HepG2 (cell line): ENCODE measurements around the gene HMCN1. TPM values are rescaled to one million over a fixed set of nuclear protein-coding genes. Genes with fewer than 3 reads are reported as not detected.

ENCODE experiments used
- ATAC-seq: fragments of 200-7000 bp; cut with Tn5 transposase; 3 replicates; pipeline ENCODE4 v1.9.1; 2020; ENCODE audit warnings: mild to moderate bottlenecking, moderate library complexity
- BruUV-seq: library from RNA; stranded (reverse); fragments of 400-500 nt; replicated peaks from 2 replicates; lab custom pipeline; 2021; lab: Mats Ljungman, UMichigan
- CTCF ChIA-PET: fragments of 300-600 bp; formaldehyde crosslinking; extraction: SDS; loops from one replicate; lab custom pipeline; 2021; ENCODE audit warnings: low total read pairs, inconsistent platforms, low intra/inter-chr PET ratio; lab: Yijun Ruan, JAX
- POLR2A ChIA-PET: fragments of 350-600 bp; sonication (Branson Sonifier 250); formaldehyde crosslinking; loops from one replicate; lab custom pipeline; 2020; ENCODE audit warnings: antibody characterized with exemption, inconsistent platforms; lab: Yijun Ruan, JAX
- DNase-seq: peaks from one replicate; pipeline ENCODE4 v3.0.0-alpha.2; 2015; ENCODE audit warnings: low spot score
- FAIRE-seq: peaks from 3 replicates; lab custom pipeline; 2011; peaks lifted over from hg19 to GRCh38; lab: Jason Lieb, UNC
- H2AFZ ChIP-seq: one replicate; pipeline ENCODE4 v1.6.1; 2011; ENCODE audit warnings: low read length, inconsistent platforms
- H3K27ac ChIP-seq: fragments of 300-600 bp; 3 replicates; pipeline ENCODE4 v1.8.0; 2011; ENCODE audit warnings: mixed run types, mild to moderate bottlenecking, mixed read lengths, low read length, inconsistent platforms; ENCODE audit not compliant: insufficient read depth; ENCODE audit errors: extremely low read length
- H3K27me3 ChIP-seq, 2 experiments: fragments of 200-600 bp in 1 of 2; 2 replicates in 1 of 2; 3 replicates in 1 of 2; pipeline versions ENCODE4 v1.6.0 to v1.8.0; 2011; ENCODE audit warnings: low read length in 2 of 2, mild to moderate bottlenecking in 2 of 2, moderate library complexity in 2 of 2, inconsistent platforms in 1 of 2; ENCODE audit not compliant: insufficient read depth in 2 of 2, control insufficient read depth in 1 of 2
- H3K36me3 ChIP-seq, 2 experiments: fragments of 200-600 bp in 1 of 2; replicated peaks in 1 of 2; 2 replicates in 1 of 2; 3 replicates in 1 of 2; pipeline versions ENCODE4 v1.5.1 to v1.8.0; 2011; ENCODE audit warnings: low read length in 2 of 2, inconsistent platforms in 1 of 2; ENCODE audit not compliant: insufficient read depth in 2 of 2, control insufficient read depth in 1 of 2
- H3K4me1 ChIP-seq: 2 replicates; pipeline ENCODE4 v1.5.1; 2012; ENCODE audit warnings: low read length, inconsistent platforms; ENCODE audit not compliant: insufficient read depth
- H3K4me2 ChIP-seq: 2 replicates; pipeline ENCODE4 v1.6.0; 2011; ENCODE audit warnings: low read depth, low read length, inconsistent platforms
- H3K4me3 ChIP-seq, 3 experiments: fragments of 200-600 bp in 1 of 3; sonication (generic), shearing (Covaris generic) in 1 of 3; replicated peaks in 1 of 3; 2 replicates each; pipeline ENCODE4 v1.5.1; 2011 to 2016; ENCODE audit warnings: low read length in 3 of 3, inconsistent platforms in 2 of 3, low read depth in 2 of 3, mild to moderate bottlenecking in 2 of 3, control low read depth in 1 of 3, mixed read lengths in 1 of 3; ENCODE audit not compliant: insufficient read depth in 1 of 3
- H3K79me2 ChIP-seq: one replicate; pipeline ENCODE4 v1.6.1; 2011; ENCODE audit warnings: low read length, inconsistent platforms; ENCODE audit not compliant: insufficient read depth
- H3K9ac ChIP-seq: 2 replicates; pipeline ENCODE4 v1.6.0; 2011; ENCODE audit warnings: mild to moderate bottlenecking, low read depth, low read length, inconsistent platforms; ENCODE audit not compliant: insufficient read depth
- H3K9me3 ChIP-seq: 2 replicates; pipeline ENCODE4 v1.5.1; 2012; ENCODE audit warnings: mild to moderate bottlenecking, low read length
- H4K20me1 ChIP-seq: 2 replicates; pipeline ENCODE4 v1.6.0; 2011; ENCODE audit warnings: inconsistent platforms, mild to moderate bottlenecking, low read length, moderate library complexity; ENCODE audit not compliant: insufficient read depth
- HMGA1 ChIP-seq: sonication (generic); formaldehyde crosslinking; conservative IDR thresholded peaks from 2 replicates; pipeline ENCODE4 v1.4.0; 2020; ENCODE audit warnings: missing genetic modification reagents
- NCOA2 ChIP-seq: sonication (generic); formaldehyde crosslinking; IDR thresholded peaks from 2 replicates; pipeline ENCODE4 v1.8.0; 2022; ENCODE audit warnings: inconsistent platforms
- NFATC3 ChIP-seq: sonication (generic); formaldehyde crosslinking; IDR thresholded peaks from 2 replicates; pipeline ENCODE4 v1.5.1; 2020; ENCODE audit warnings: mild to moderate bottlenecking, missing genetic modification reagents
- RFXANK ChIP-seq: IDR thresholded peaks from 2 replicates; pipeline ENCODE4 v1.6.1; 2016
- TOPORS ChIP-seq: sonication (generic); formaldehyde crosslinking; IDR thresholded peaks from 2 replicates; pipeline ENCODE4 v1.8.0; 2023; ENCODE audit warnings: mild to moderate bottlenecking, missing genetic modification reagents
- TSC22D2 ChIP-seq: sonication (generic); formaldehyde crosslinking; IDR thresholded peaks from 2 replicates; pipeline ENCODE4 v1.5.1; 2020; ENCODE audit warnings: missing genetic modification reagents, mild to moderate bottlenecking, borderline replicate concordance
- ZFP36L1 ChIP-seq: sonication (generic); formaldehyde crosslinking; IDR thresholded peaks from 2 replicates; pipeline ENCODE4 v1.8.0; 2022; ENCODE audit warnings: mild to moderate bottlenecking, missing genetic modification reagents, moderate library complexity
- ZNF12 ChIP-seq: sonication (generic); formaldehyde crosslinking; IDR thresholded peaks from 2 replicates; pipeline ENCODE4 v1.5.0; 2020; ENCODE audit warnings: missing genetic modification reagents
- ZNF230 ChIP-seq: sonication (generic); formaldehyde crosslinking; IDR thresholded peaks from 2 replicates; pipeline ENCODE4 v1.4.0; 2020; ENCODE audit warnings: mild to moderate bottlenecking, missing genetic modification reagents
- ZNF3 ChIP-seq: IDR thresholded peaks from 2 replicates; pipeline ENCODE4 v1.7.0; 2017; ENCODE audit warnings: inconsistent platforms
- ZNF607 ChIP-seq: sonication (generic); formaldehyde crosslinking; IDR thresholded peaks from 2 replicates; pipeline ENCODE4 v1.5.1; 2020; ENCODE audit warnings: missing genetic modification reagents, mild to moderate bottlenecking, borderline replicate concordance
- ZNF850 ChIP-seq: sonication (generic); formaldehyde crosslinking; conservative IDR thresholded peaks from 2 replicates; pipeline ENCODE4 v1.9.0; 2021; ENCODE audit warnings: mild to moderate bottlenecking, missing genetic modification reagents
- ZNF879 ChIP-seq: sonication (generic); formaldehyde crosslinking; IDR thresholded peaks from 2 replicates; pipeline ENCODE4 v1.8.1; 2023; ENCODE audit warnings: missing genetic modification reagents
- WGBS: methylation state at CpG from one replicate; pipeline ENCODE4 v1.1.6; 2017; ENCODE audit warnings: low lambda C conversion rate; 5-methylcytosine and 5-hydroxymethylcytosine counted together
- in situ Hi-C: cut with HindIII; loops from 2 replicates; pipeline ENCODE4 v1.10.0; 2017; ENCODE audit warnings: low pct_unique_long_range_greater_than_20kb; ENCODE audit not compliant: extremely low pct_ligation_motif_present
- intact Hi-C: fragments of 100-400 bp; cut with micrococcal nuclease; formaldehyde crosslinking; loops from one replicate; pipeline ENCODE4 v1.10.0; 2022; ENCODE audit not compliant: unreplicated experiment
- polyA plus RNA-seq, 8 experiments: library from polyadenylated mRNA; depleted of rRNA in 3 of 8; stranded (reverse) in 7 of 8; unstranded in 1 of 8; fragments of >200 nt; fragmentation: Illumina TruSeq in 4 of 8; extraction: Trizol in 4 of 8; gene quantifications; 2 replicates each; pipeline versions ENCODE4 v1.2.1 to v1.2.3, GENCODE V29; 2011 to 2016; ENCODE audit warnings: low read depth in 4 of 8, missing spikeins in 1 of 8, mixed read lengths in 1 of 8; ENCODE audit not compliant: insufficient read depth in 1 of 8
- total RNA-seq, 5 experiments: library from RNA; depleted of rRNA; stranded (reverse); fragments of >200 nt; fragmentation: Illumina TruSeq; extraction: Trizol; gene quantifications; 2 replicates each; pipeline ENCODE4 v1.2.3, GENCODE V29; 2016; ENCODE audit warnings: low read depth in 1 of 5
- TF ChIP-seq, protein P1 (sequence below): sonication (generic); formaldehyde crosslinking; IDR thresholded peaks from 2 replicates; pipeline ENCODE4 v1.9.0; 2021; ENCODE audit warnings: missing genetic modification reagents, borderline replicate concordance
- TF ChIP-seq, protein P2 (sequence below): sonication (generic); formaldehyde crosslinking; IDR thresholded peaks from 2 replicates; pipeline ENCODE4 v1.5.0; 2020; ENCODE audit warnings: missing genetic modification reagents
- TF ChIP-seq, protein P3 (sequence below): sonication (generic); formaldehyde crosslinking; IDR thresholded peaks from 2 replicates; pipeline ENCODE4 v1.8.0; 2022; ENCODE audit warnings: missing genetic modification reagents, mild to moderate bottlenecking, borderline replicate concordance
- TF ChIP-seq, protein P4 (sequence below): sonication (generic); formaldehyde crosslinking; IDR thresholded peaks from 2 replicates; pipeline ENCODE4 v1.5.0; 2020; ENCODE audit warnings: mild to moderate bottlenecking, low read depth, missing genetic modification reagents, borderline replicate concordance
- TF ChIP-seq, protein P5 (sequence below): fragments of 450-650 bp; IDR thresholded peaks from 2 replicates; pipeline ENCODE4 v1.6.1; 2017; ENCODE audit warnings: mild to moderate bottlenecking

HMCN1 gene
- total and polyA plus RNA-seq, 2 of the 13 experiments (the other 11 are each of a cell fraction or from before 2014, with no cell fraction given), result 0.03 TPM; not detected in 1

DNA sequence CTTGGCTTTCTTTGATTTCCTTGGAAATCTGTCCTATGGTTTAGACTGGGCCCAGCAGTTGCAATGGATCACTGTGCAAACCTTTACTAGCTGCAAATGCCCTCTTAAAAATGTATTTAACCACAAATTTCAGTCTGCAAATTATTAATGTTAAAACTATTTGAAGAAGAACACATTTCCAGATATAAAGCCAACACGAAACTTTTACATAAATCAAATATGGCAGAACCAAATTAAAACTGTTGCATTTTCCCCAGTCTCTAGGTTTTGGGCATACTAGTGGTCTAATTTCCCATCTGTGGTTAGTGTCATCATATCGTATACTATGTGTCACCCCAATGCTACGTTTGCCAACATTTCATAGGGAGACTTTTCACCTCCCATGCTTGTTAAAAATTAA is 52.3 kb downstream of the HMCN1 start:
- no peak overlapping the region for H3K27ac ChIP-seq
- no peak overlapping the region for H2AFZ ChIP-seq
- no peaks in the 10 kb centered on the region for H4K20me1 ChIP-seq
- no peaks in the 10 kb centered on the region for H3K79me2 ChIP-seq
- H3K4me2 ChIP-seq, result no peak overlapping the region
- ChIA-PET CTCF (no interaction called here), POLR2A (no interaction called here)
- no peak for FAIRE-seq
- TF ChIP-seq ZFP36L1 (no peak), ZNF230 (CRISPR knock-in tag) (no peak), ZNF12 (no peak), RFXANK (CRISPR knock-in tag) (no peak), ZNF850 (CRISPR knock-in tag) (no peak), ZNF879 (CRISPR knock-in tag) (no peak), ZNF3 (no peak), HMGA1 (CRISPR knock-in tag) (no peak), TOPORS (CRISPR knock-in tag) (no peak), TSC22D2 (no peak), ZNF607 (CRISPR knock-in tag) (no peak), NCOA2 (CRISPR knock-in tag) (no peak), NFATC3 (CRISPR knock-in tag) (no peak)
- TF ChIP-seq, protein P1, sequence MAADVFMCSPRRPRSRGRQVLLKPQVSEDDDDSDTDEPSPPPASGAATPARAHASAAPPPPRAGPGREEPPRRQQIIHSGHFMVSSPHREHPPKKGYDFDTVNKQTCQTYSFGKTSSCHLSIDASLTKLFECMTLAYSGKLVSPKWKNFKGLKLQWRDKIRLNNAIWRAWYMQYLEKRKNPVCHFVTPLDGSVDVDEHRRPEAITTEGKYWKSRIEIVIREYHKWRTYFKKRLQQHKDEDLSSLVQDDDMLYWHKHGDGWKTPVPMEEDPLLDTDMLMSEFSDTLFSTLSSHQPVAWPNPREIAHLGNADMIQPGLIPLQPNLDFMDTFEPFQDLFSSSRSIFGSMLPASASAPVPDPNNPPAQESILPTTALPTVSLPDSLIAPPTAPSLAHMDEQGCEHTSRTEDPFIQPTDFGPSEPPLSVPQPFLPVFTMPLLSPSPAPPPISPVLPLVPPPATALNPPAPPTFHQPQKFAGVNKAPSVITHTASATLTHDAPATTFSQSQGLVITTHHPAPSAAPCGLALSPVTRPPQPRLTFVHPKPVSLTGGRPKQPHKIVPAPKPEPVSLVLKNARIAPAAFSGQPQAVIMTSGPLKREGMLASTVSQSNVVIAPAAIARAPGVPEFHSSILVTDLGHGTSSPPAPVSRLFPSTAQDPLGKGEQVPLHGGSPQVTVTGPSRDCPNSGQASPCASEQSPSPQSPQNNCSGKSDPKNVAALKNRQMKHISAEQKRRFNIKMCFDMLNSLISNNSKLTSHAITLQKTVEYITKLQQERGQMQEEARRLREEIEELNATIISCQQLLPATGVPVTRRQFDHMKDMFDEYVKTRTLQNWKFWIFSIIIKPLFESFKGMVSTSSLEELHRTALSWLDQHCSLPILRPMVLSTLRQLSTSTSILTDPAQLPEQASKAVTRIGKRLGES (CRISPR knock-in tag), result no peak
- TF ChIP-seq, protein P2, sequence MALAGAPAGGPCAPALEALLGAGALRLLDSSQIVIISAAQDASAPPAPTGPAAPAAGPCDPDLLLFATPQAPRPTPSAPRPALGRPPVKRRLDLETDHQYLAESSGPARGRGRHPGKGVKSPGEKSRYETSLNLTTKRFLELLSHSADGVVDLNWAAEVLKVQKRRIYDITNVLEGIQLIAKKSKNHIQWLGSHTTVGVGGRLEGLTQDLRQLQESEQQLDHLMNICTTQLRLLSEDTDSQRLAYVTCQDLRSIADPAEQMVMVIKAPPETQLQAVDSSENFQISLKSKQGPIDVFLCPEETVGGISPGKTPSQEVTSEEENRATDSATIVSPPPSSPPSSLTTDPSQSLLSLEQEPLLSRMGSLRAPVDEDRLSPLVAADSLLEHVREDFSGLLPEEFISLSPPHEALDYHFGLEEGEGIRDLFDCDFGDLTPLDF (CRISPR knock-in tag), result no peak
- TF ChIP-seq, protein P3, sequence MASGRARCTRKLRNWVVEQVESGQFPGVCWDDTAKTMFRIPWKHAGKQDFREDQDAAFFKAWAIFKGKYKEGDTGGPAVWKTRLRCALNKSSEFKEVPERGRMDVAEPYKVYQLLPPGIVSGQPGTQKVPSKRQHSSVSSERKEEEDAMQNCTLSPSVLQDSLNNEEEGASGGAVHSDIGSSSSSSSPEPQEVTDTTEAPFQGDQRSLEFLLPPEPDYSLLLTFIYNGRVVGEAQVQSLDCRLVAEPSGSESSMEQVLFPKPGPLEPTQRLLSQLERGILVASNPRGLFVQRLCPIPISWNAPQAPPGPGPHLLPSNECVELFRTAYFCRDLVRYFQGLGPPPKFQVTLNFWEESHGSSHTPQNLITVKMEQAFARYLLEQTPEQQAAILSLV (CRISPR knock-in tag), result no peak
- TF ChIP-seq, protein P4, sequence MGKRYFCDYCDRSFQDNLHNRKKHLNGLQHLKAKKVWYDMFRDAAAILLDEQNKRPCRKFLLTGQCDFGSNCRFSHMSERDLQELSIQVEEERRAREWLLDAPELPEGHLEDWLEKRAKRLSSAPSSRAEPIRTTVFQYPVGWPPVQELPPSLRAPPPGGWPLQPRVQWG, result no peak
- TF ChIP-seq, protein P5, sequence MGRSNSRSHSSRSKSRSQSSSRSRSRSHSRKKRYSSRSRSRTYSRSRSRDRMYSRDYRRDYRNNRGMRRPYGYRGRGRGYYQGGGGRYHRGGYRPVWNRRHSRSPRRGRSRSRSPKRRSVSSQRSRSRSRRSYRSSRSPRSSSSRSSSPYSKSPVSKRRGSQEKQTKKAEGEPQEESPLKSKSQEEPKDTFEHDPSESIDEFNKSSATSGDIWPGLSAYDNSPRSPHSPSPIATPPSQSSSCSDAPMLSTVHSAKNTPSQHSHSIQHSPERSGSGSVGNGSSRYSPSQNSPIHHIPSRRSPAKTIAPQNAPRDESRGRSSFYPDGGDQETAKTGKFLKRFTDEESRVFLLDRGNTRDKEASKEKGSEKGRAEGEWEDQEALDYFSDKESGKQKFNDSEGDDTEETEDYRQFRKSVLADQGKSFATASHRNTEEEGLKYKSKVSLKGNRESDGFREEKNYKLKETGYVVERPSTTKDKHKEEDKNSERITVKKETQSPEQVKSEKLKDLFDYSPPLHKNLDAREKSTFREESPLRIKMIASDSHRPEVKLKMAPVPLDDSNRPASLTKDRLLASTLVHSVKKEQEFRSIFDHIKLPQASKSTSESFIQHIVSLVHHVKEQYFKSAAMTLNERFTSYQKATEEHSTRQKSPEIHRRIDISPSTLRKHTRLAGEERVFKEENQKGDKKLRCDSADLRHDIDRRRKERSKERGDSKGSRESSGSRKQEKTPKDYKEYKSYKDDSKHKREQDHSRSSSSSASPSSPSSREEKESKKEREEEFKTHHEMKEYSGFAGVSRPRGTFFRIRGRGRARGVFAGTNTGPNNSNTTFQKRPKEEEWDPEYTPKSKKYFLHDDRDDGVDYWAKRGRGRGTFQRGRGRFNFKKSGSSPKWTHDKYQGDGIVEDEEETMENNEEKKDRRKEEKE, result no peak
- H3K9me3 ChIP-seq, result no peaks in the 10 kb centered on the region
- BruUV-seq, result no TSS peak
- no peak for ATAC-seq
- no peaks in the 10 kb centered on the region for H3K27me3 ChIP-seq
- no peak overlapping the region for H3K9ac ChIP-seq
- intact Hi-C loops (no loop called here), in situ Hi-C loops (no loop called here)
- 0% methylated on average over 3 of the region's 3 CpGs for WGBS
- H3K4me1 ChIP-seq, result no peaks in the 10 kb centered on the region
- H3K4me3 ChIP-seq, result no peak overlapping the region
- H3K36me3 ChIP-seq, result no peaks in the 10 kb centered on the region
- DNase-seq, result no peak
